Endothelial cell of hepatic sinusoid (primary cell): ENCODE results near the gene NRN1L.

Experiments
- in situ Hi-C: cut with HindIII; loops from 2 replicates; pipeline ENCODE4 v1.10.0; 2017; ENCODE audit warnings: low sequenced_read_pairs

Gene NRN1L

GRCh38 chr16:67881621-67882161 lies 3.0 kb upstream of the NRN1L start:
- in situ Hi-C loops: loop anchor here (10.0 to 25.0 kb wide), 2 partner anchors 123 to 181 kb away; no protein-coding TSS in a partner anchor

GRCh38 chr16:67882374-67883145 lies 2.1 kb upstream of the NRN1L start:
- in situ Hi-C loops: loop anchor here (10.0 to 25.0 kb wide), 2 partner anchors 122 to 180 kb away; no protein-coding TSS in a partner anchor

- in situ Hi-C loops: loop anchor here (10.0 to 25.0 kb wide), 2 partner anchors 121 to 179 kb away; no protein-coding TSS in a partner anchor
Observed at GRCh38 chr16:67883146-67883871, 1.4 kb upstream of the NRN1L start.

- in situ Hi-C loops: loop anchor here (10.0 to 25.0 kb wide), 2 partner anchors 121 to 178 kb away; no protein-coding TSS in a partner anchor
Observed at GRCh38 chr16:67883872-67884261, 818 bp upstream of the NRN1L start.

- in situ Hi-C loops: loop anchor here (5.0 to 25.0 kb wide), 4 partner anchors 63 to 177 kb away; partner anchors contain the start of gene GFOD2
Observed at GRCh38 chr16:67885545-67885944, 860 bp downstream of the NRN1L start.

GRCh38 chr16:67885976-67886375 lies 1.3 kb downstream of the NRN1L start:
- in situ Hi-C loops: loop anchor here (5.0 to 25.0 kb wide), 4 partner anchors 64 to 176 kb away; partner anchors contain the start of gene GFOD2

- in situ Hi-C loops: loop anchor here (5.0 to 25.0 kb wide), 4 partner anchors 64 to 176 kb away; partner anchors contain the start of gene GFOD2
Observed at GRCh38 chr16:67886387-67886786, 1.7 kb downstream of the NRN1L start.

GRCh38 chr16:67888331-67888730 lies 3.6 kb downstream of the NRN1L start:
- in situ Hi-C loops: loop anchor here (5.0 to 25.0 kb wide), 4 partner anchors 66 to 174 kb away; partner anchors contain the start of gene GFOD2

GRCh38 chr16:67892375-67892774 lies 7.7 kb downstream of the NRN1L start:
- in situ Hi-C loops: loop anchor here (25.0 kb wide), 1 partner anchor 170 kb away; no protein-coding TSS in a partner anchor

GRCh38 chr16:67892899-67893742 lies 8.4 kb downstream of the NRN1L start, which contains the start of gene PSKH1:
Gene PSKH1, plus strand, starts transcription at chr16:67893254. Its CDS starts 15,496 bp downstream, at chr16:67908750.
- in situ Hi-C loops: loop anchor here (25.0 kb wide), 1 partner anchor 169 kb away; no protein-coding TSS in a partner anchor

GRCh38 chr16:67893743-67894399 lies 9.2 kb downstream of the NRN1L start:
- in situ Hi-C loops: loop anchor here (25.0 kb wide), 1 partner anchor 168 kb away; no protein-coding TSS in a partner anchor

GRCh38 chr16:67897231-67897630 lies 12.5 kb downstream of the NRN1L start:
- in situ Hi-C loops: loop anchor here (25.0 kb wide), 1 partner anchor 165 kb away; no protein-coding TSS in a partner anchor

- in situ Hi-C loops: no loop called here
Observed at GRCh38 chr16:67901734-67902133, 17.0 kb downstream of the NRN1L start.

GRCh38 chr16:67902831-67903230 lies 18.1 kb downstream of the NRN1L start:
- in situ Hi-C loops: no loop called here

- in situ Hi-C loops: no loop called here
Observed at GRCh38 chr16:67907397-67908180, 22.9 kb downstream of the NRN1L start.

- in situ Hi-C loops: no loop called here
Observed at GRCh38 chr16:67909056-67909742, 24.5 kb downstream of the NRN1L start.

GRCh38 chr16:67910158-67910557 lies 25.5 kb downstream of the NRN1L start:
- in situ Hi-C loops: loop anchor here (5.0 kb wide), 1 partner anchor 88 kb away; no protein-coding TSS in a partner anchor
